ENCODE data around the gene MSH6.

DNA sequence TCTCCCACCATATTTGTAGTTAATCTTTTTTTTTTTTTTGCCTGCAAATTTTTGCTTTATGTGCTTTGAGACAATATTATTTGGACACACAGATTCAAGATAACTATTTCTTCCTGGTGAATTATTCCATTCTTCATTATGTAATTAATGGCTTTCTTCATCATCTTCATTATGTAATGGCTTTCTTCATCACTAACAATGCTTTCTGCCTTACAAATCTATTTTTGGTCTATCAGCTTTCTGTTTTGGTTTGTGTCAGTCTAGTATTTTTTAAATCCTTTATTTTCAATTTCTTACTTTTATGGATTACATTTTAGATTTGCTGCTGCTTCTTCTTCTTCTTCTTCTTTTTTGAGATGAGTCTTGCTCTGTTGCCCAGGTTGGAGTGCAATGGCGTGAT lies 60.5 kb downstream of the MSH6 start:
- TF ChIP-seq, protein P1, sequence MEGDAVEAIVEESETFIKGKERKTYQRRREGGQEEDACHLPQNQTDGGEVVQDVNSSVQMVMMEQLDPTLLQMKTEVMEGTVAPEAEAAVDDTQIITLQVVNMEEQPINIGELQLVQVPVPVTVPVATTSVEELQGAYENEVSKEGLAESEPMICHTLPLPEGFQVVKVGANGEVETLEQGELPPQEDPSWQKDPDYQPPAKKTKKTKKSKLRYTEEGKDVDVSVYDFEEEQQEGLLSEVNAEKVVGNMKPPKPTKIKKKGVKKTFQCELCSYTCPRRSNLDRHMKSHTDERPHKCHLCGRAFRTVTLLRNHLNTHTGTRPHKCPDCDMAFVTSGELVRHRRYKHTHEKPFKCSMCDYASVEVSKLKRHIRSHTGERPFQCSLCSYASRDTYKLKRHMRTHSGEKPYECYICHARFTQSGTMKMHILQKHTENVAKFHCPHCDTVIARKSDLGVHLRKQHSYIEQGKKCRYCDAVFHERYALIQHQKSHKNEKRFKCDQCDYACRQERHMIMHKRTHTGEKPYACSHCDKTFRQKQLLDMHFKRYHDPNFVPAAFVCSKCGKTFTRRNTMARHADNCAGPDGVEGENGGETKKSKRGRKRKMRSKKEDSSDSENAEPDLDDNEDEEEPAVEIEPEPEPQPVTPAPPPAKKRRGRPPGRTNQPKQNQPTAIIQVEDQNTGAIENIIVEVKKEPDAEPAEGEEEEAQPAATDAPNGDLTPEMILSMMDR (IDR thresholded peaks at IDR 0.05) = no peak
- TF ChIP-seq POLR2A (IDR thresholded peaks at IDR 0.05) = no peak

Data from adrenal gland (tissue), 5 donors.